KG1 (cell line): ENCODE results near the gene GRIP1.

Experiments
- DNase-seq: peaks from one replicate; lab custom pipeline; 2025; lab: John Stamatoyannopoulos, UW

Gene GRIP1

DNA sequence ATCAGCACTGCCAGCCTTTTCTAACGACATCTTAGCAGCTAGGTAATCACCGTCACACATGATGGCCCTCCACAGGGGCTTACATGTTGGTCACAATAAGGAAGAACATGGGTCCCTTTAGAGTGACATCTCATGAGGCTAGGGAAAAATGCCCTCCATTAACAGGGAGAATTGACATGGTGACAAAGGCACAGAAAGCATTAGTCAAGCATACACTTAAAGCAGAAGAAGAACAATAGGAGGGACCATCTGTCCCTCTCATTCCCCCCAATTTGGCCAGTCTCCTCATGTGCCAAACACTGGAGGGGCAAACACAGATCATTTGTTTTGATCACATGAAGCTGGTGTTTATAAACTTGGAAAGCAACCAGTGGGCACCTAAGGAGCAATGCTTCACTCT lies 78.0 kb downstream of the GRIP1 start:
- DNase-seq, result no peak

DNA sequence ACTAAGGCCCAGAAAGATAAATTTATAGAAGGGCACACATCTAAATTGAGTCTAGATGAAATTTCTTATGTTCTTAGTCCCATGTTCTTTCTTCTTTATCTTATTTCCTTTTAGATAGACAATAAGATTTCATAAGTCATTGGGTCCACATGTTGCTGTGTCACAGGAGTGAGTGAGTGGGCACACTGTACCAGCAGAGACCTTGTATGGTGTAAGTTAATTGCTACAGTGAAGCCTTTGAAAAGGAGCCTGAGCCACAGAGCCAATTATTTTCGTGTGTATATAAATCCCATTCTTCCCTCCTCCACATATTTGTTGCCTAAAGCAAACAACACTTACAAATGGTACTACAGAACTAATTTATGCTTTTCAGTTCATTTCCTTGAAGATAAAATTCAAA lies 79.1 kb downstream of the GRIP1 start:
- no peak for DNase-seq

DNA sequence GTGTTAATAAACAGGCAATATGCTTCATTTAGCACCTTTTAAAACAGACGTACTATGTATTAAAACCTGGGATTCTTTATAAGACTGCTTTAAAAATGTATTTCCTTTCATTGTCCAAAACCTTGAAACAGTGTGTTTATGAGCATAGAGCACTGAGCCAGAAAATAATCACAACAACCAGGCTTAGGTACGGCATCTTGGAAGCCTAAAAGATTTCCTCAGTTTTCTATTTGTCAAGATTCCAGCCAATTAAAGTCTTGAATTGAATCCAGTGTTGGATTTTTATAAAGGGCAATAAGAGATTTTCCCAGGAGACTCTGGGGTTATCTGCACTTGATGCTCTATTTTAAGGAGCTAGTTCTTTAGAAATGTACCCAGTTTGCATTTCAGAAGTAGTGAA lies 80.3 kb downstream of the GRIP1 start:
- DNase-seq, result no peak

DNA sequence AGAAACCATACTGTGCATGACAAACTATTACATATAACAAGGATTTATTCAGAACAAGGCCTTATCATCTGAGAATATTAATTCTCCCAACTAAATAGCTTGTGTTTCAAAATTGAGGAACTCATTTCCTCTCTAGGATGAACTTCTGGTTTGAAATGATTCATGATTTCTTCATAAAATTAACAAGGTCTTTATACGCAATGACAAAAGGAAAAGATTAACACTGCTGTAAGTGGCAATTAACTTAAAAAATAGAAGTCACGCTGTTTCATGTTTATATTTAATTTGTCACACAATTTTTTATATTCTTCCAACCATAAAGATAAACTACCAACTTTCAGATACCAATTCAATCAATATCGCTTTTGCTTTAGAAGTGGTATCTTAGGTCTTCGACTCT lies 80.8 kb downstream of the GRIP1 start:
- DNase-seq, result no peak

DNA sequence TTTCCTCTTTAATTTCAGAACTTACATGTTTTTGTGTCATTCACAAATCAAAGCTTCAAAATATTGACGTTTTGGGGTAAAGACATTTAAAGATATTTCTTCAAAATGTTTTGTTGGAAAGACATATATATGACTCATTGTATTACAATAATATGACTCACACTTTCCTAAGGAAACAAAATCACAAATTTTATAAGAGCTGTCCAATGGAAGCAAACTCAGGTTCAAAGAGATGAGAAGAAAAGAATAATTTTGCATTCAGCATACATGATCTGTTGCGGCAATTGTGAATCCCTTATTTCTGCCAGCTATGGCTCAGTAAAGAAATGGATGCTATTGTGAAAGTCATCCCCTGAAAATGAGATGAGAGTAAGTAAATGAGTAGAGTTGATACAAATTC lies 82.7 kb downstream of the GRIP1 start:
- DNase-seq, result no peak

DNA sequence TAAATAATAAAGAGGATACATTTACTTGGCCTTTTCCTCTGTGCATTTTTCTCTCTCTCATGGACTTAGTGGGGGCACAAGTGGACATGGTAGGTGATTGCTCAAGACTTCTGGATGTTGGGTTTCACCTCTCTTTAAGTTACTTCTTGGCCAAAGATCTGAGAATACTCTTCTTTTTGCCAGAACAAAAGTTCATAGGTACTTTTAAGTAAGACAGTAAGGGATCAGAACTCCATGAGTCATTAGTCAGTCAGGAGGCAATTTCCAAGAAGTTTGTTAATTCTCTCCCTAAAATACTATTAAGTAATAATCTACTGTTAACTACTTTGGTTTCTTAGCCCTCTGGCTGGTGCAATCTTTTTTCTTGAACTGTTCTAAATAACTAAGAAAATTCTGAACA lies 84.2 kb downstream of the GRIP1 start:
- no peak for DNase-seq

DNA sequence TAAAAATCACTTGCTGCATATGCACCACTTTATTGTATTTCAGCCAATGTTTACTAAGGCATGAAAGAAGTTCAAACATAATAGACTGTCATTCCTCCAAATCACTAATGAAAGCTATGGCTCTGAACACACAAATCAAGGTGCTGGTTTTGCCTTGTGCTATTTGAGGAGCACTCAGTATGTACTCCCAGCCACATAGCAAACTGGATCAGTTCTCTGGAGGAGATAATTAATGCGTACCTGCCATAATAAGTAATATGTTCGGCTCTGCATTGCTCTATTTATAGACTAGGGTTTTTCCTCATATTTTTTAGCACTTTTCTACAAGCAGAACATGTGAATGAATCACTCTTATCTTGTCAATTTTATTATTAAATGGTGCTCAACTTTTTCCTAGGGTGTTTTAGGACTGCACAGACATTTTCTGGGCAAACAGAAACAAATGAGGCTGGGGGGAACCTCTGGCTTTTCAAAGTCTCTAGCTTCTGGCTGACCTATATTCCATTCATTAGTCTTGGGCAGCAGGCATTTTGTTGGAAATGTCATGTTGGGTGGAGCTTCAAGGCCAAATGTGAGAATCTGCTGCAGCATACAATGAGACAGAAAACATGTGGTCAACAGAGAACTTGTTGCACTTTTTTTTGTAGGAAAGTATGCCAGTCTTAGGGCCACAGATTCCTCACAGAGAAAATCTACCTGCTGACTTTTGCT lies 88.4 kb downstream of the GRIP1 start:
- DNase-seq, result no peak

DNA sequence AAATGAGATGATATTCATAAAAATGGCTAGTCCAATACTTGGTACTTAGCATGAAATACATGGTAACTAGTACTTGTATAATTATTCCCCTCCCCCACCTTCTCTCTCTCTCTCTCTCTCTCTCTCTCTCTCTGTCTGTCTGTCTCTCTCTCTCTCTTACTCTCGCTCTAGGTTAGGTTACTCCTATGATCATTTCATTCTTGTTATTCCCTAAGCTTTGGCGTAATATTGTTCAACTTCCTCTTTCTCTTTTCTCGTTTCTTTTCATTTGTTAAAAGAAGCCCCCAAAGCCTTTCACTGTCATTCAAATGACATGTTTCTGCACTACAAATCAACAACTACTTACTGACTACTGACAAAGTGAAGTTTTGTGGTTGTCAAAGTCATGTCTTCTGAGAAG lies 89.8 kb downstream of the GRIP1 start:
- DNase-seq, result no peak

DNA sequence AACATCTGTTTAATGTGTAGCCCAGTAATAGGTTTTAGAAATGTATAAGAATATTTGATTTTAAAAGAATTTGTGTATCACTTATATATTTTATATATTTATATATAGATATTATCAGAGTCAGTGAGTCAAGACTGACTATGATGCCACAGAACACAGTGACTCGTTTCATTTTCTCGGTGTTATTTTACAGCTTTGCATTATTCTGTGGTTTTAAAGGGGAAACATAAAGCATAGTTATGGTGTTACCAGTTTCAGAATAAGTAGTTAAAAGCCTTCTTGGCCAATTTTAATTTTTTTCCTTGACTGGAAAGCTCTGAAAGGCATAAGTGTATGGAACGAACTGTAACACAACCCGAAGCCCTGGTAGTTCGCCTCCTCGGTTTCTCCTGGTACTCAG lies 91.0 kb downstream of the GRIP1 start:
- DNase-seq, result no peak

DNA sequence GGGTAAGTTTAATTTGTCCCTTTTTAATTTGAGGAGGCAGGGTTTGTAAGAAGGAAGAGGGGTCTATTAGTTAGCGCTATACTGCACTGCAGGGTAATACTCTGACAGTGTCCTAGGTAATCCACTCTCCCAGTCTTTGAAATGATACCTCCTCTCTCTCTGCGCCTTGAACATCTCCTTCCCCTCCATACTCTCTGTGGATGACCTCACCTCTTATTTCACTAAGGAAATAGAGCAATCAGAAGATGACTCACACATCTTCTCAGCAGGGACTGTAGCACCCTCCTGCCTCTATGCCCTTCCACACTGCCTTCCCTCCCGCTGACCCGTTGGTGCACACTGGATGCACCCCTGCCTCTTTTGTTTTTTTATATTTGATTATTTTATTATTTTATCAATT lies 94.2 kb downstream of the GRIP1 start:
- DNase-seq, result no peak

DNA sequence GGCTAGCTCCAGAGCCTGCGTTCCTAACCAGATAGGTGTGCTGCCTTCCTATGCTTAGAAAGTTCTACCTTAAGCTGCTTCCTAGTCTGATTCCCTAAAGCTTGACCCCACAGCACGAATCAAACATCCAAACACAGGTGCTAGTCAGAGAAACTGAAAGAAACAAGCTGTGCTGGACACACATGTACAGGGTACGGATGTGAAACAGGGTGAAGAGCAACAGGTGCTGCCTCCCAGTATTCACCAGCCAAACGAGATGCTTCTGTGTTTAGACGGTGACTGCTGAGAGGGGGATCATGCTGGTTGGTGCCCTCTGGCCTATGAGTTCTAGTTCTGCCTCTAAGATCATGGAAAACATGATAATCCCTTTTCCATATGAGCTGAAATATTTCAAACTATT lies 105.3 kb downstream of the GRIP1 start:
- DNase-seq, result no peak

DNA sequence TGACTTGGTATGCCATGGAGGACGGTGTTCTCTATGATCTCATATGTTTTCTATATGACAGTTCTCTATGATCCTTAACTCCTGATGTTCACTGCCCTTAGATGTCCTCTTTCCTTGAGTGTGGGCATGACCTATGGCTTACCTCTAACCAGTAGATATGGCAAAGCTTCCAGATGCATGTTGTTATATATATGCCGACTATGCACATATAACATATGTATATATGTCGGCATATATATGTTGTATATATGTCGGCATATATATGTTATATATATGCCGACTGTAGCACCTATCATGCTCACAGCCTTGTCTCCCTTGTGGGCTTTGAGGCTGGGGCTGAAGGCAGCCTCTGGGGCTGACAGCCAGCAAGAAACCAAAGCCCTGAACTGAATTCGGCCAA lies 106.0 kb downstream of the GRIP1 start:
- no peak for DNase-seq

DNA sequence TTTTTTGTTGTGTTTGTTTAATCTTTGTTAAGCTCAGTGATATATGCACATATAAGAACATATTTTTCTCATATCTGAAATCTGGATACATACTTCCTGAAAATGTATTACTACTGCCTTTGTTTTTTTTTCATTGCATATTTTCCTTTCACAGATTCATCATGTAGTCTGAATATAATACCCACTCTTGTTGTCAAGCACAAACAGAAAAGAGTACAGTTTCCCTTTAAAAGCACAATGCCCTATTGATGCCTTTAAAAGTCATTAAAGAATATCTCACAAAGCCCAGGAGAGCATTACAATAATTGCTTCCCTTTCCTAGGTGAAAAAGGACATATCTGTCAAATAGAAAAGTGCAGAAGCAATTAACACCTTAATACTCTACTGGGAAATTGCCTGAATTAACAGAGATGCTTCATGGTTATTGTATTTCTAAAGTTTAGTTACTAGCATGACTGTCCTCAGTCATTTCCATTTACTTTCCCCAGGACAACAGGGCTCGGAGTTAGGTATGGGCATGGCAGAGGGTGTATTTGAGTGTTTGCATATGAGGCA lies 107.4 kb downstream of the GRIP1 start:
- no peak for DNase-seq

DNA sequence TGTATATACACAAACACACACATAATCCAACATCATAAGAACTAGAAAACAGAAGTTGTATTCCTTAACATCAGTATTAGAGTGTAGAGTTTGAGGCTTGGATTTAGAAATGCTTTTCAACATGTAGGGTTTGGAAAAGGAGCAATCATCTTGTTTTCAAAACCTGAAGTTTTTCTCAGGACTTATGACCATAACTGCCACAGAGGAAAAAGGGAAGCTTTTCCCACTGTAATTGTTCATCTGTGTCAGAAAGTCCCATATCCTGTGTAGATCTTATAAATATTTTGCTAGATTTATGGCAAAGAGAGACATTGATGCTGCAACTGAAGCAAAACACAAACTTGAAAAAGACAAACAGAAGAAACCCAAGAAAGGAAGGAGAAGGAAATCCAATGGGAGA lies 115.7 kb downstream of the GRIP1 start:
- DNase-seq, result no peak

DNA sequence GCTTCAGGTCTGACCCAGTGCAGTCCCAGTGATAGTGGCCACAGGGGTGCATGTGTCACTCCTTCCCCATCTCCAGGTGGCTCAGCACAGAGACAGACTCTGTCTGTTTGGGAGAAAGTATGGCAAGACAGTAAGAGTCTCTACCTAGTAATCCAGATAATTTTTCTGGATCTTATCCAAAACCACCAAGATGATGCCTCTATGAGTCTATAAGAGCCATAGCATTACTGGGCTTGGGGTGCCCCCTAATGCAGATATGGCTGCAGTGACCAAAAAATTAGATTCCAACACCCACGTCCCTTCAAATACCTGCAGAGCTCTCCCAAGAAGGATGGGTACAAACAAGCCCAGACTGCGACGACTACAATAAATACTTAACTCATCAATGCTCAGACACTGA lies 123.8 kb downstream of the GRIP1 start:
- DNase-seq, result no peak

DNA sequence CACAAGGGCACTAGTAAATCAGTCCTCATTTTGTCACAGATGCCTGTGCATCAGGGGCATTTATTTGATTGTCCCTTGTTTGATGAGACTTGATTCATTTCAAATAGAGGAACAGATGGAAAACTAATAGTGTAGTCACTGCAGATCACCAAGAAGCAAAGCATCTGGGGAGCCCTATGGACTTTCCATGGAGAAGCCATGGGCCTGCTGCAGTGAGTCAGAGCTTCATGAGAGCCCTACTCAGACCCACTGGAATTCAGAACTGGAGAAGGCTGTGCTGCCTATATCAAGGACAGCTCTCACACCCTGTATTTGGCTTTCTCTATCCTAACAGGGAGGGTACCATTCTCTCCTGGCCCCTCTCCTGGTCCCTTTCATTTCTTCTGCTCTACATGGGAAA lies 126.2 kb downstream of the GRIP1 start:
- no peak for DNase-seq

DNA sequence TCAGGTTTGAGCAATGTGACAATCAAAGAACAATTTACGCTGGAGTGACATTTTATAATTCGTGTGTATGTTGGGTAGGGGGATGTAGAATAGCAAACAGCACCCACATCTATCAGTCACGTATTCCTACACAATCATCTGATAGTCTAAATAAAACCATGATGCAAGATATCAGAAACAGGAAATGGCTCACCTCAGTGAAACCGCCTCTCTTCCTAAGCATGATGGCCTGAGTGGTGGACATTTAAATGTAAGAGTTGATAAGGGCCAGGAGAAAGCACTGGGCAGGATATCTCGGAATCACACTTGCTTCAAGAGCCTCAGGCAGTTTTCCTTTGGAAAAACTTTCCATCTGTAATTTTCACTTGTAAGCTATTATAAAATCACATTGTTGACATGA lies 128.2 kb downstream of the GRIP1 start:
- DNase-seq, result no peak

DNA sequence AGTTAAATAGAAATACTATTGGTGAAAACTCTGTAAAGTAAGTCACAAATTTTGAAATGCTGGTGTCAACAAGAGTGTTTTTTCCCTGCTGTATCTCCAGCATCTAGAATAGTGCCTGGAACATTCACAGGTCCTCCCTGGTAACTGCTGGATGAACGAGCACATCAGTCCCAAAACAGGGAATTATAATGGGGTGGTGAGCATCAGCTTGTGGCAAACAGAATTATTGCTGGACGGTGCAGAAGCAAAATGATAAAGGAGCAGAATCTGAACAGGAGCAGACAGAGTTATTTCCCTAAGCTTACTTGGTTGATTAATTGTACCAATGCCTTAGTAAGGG lies 129.9 kb downstream of the GRIP1 start:
- no peak for DNase-seq

DNA sequence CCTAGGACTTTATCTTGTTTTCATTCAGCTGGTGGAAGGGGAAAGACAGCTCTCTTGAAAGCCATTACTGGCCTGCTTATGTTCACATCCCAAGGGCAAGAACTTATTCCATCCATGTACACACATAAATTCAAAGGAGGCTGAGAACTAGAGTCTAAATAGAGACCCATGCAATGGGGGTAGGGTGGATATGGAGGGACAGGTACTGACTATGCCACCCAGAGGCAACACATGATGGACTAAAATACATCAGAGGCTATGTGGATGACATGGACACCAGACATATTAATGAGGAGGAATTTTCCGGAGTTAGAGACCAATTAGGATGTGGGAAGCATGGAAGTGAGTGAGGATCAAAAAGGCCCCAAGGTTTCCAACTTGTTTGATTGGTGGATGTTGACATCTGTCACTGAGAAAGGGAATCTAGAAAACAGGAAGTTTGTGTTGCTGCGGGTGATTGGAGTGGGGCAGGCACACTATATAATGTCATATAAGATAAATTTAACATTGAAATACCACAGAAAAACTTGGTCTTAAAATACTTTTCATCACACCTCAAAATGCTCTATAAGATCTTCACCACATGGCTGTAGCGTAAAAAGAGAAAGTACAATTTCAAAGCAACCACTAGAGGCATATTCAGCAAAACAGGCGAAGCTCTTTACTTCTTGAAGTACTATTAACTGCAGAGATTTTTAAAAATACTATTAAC lies 130.4 kb downstream of the GRIP1 start:
- DNase-seq, result no peak

DNA sequence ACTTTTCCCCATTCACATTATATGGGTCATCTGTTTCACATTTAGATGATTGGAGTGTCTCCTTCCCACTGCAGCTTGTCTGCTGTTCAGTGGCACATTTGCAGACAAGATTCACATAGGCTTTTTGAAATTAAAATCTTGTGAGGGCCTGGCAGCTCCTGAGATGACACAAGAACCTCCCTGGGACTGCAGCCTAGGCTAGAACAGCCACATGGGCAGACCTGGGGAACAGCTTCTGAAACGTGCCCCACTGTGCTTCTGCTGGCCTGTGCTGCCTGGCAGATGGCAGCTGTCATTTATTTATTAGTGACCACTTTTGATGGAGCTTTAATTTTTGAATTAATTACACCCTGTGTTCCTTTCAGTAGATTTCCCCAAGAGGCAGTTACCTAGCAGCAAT lies 137.4 kb downstream of the GRIP1 start:
- no peak for DNase-seq

DNA sequence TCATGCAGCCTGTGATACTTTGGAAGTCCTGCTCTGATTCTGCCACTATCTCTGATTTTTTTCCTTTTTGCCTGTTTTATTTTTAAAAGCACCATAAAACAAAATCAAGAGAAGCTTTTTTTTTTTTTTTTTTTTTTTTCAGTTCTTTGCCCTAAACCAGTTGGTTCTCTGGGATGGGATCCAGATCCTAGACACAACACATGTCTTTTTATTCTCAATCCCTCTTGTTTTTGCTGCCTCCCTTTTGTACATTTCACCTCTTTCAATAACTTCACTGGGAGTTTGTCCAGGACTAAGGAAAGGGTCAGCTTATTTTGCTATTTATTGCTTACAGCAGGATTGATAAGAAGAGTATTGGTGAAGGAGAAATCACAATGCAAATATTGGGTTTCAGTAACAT lies 139.4 kb downstream of the GRIP1 start:
- DNase-seq, result no peak

DNA sequence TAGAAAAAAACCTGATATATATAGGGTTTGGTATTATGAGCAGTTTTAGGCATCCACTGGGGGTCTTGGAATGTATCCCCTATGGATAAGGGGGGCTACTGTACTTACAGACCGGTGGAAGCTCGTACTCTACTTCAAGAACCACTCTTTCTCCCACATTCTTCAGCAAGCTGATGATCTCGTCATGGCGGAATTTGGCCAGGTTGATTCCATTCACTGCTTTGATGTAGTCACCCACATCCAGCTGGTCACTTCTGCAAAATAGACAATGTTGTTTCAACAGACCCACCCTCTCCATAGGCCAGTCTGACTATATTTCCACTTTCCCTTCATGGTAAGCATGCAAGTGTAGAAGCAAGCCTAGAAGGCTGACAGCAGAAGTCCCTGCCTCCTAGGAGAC lies 139.9 kb downstream of the GRIP1 start:
- DNase-seq, result no peak

DNA sequence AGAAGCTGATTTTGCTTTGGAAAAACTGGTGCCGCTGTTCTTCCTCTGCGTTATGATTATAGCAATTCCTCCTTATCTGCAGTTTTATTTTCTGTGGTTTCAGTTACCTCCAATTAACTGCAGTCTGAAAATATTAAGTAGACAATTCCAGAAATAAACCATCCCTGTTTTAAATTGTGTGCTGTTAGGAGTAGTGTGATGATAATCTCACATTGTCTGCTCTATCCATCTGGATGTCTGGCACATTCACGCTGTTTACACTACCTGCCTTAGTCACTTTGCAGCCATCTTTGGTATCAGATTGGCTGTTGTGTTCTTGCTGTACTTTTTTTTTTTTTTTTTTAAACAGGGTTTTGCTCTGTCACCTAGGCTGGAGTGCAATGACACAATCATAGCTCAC lies 141.0 kb downstream of the GRIP1 start:
- no peak for DNase-seq

DNA sequence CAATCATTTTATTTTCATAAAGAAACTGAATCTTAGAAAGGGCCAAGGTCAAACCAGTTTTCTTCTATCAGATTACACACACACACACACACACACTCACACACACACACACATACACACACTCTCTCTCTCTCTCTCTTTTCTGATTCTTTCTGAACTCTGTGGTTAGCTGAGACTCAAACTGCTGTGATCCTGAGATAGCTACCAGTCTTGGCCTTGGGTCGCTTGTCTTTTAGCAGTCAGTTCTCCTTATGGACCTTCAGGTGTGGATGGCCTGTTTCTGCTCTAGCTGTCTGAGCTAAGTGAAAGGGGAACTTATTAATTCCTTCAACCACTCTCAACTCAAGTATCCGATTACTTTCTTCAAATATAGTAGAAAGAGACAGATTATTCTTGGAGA lies 145.1 kb downstream of the GRIP1 start:
- DNase-seq, result no peak
